C4-2B (cell line): ENCODE results near the gene TENM4.

Experiments used
- ZFX ChIP-seq: fragments of 450-650 bp; IDR thresholded peaks from 2 replicates; pipeline ENCODE4 v1.6.1; 2017
- TF ChIP-seq, protein P1 (sequence below): fragments of 450-650 bp; conservative IDR thresholded peaks from 2 replicates; pipeline ENCODE4 v1.5.1; 2017; ENCODE audit warnings: mild to moderate bottlenecking

DNA sequence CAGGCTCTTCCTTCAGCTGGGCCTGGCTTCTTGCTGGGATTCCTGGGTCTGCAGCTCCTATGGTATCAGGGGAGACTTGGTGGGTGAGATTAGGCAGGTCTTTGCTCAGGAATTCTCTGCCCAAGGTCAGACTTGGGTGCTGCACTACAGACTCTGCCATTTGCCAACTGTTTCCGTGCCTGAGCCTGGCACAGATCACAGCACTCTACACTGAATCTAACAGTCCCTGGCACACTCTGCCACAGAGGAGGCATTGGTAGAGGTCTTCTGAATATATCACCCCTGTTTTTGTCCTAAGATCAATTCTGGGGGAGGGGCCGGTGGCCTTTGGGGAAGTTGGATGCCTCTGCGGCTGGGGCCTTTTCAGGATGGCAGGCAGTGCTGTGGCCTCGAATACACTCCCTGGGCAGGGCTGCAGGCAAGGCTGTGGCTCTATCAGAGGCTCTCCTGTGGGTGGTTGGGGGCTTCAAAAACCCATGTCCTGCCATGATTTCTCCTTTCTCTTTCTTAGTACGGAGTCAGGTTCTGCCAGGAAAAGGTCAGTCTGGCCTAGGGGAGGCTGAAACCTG lies 751.2 kb downstream of the TENM4 start:
- TF ChIP-seq, protein P1, sequence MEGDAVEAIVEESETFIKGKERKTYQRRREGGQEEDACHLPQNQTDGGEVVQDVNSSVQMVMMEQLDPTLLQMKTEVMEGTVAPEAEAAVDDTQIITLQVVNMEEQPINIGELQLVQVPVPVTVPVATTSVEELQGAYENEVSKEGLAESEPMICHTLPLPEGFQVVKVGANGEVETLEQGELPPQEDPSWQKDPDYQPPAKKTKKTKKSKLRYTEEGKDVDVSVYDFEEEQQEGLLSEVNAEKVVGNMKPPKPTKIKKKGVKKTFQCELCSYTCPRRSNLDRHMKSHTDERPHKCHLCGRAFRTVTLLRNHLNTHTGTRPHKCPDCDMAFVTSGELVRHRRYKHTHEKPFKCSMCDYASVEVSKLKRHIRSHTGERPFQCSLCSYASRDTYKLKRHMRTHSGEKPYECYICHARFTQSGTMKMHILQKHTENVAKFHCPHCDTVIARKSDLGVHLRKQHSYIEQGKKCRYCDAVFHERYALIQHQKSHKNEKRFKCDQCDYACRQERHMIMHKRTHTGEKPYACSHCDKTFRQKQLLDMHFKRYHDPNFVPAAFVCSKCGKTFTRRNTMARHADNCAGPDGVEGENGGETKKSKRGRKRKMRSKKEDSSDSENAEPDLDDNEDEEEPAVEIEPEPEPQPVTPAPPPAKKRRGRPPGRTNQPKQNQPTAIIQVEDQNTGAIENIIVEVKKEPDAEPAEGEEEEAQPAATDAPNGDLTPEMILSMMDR = no peak
- no peak for TF ChIP-seq ZFX
